ENCODE results near the gene DLGAP1. TPM values are rescaled to one million over a fixed set of nuclear protein-coding genes. Genes with fewer than 3 reads are reported as not detected.
"Not testable (repeated sequence)": the region's sequence is repeated elsewhere in the genome, so short reads cannot be mapped to it uniquely, and the experiment has no call there.

The DLGAP1 gene
- total RNA-seq, 4 donors from 2014 or later = 0.13 to 6.2 (median 0.53) TPM

GRCh38 chr18:3479978-3480509 is 975.1 kb downstream of the DLGAP1 start:
- no peak for DNase-seq
- in situ Hi-C loops (cut with MboI; ENCODE audit: low sequenced_read_pairs in 4 of 4) = no loop called here
- intact Hi-C loops (cut with DNase I; ENCODE audit: low total_unique reads) = no loop called here

GRCh38 chr18:3478262-3478978 is 976.7 kb downstream of the DLGAP1 start:
- Histone ChIP-seq H3K36me3 (no peaks in the 10 kb centered on the region), H3K27ac (no peak overlapping the region), H3K27me3 (no peaks in the 10 kb centered on the region), H3K4me3 (no peak overlapping the region), H3K9me3 (no peaks in the 10 kb centered on the region), H3K4me1 (no peaks in the 10 kb centered on the region)
- TF ChIP-seq POLR2A (IDR thresholded peaks at IDR 0.05) = no peak
- no peak for TF ChIP-seq CTCF (IDR thresholded peaks at IDR 0.05 in 4 of 5, conservative IDR thresholded peaks at IDR 0.05 in 1 of 5)
- DNase-seq = no peak
- in situ Hi-C loops (cut with MboI; ENCODE audit: low sequenced_read_pairs in 4 of 4) = no loop called here
- intact Hi-C loops (cut with DNase I; ENCODE audit: low total_unique reads) = no loop called here
- no peak for ATAC-seq

More at GRCh38 chr18:3479978-3480509, 975.1 kb downstream of the DLGAP1 start:
- ATAC-seq = no peak
- no peak overlapping the region for H3K27ac ChIP-seq
- H3K27me3 ChIP-seq = no peaks in the 10 kb centered on the region
- no peak overlapping the region for H3K4me3 ChIP-seq
- no peaks in the 10 kb centered on the region for H3K36me3 ChIP-seq
- no peaks in the 10 kb centered on the region for H3K4me1 ChIP-seq
- TF ChIP-seq POLR2A (IDR thresholded peaks at IDR 0.05) (no peak), CTCF (IDR thresholded peaks at IDR 0.05 in 4 of 5, conservative IDR thresholded peaks at IDR 0.05 in 1 of 5) (no peak)
- no peaks in the 10 kb centered on the region for H3K9me3 ChIP-seq

- Histone ChIP-seq H3K27me3 (no peaks in the 10 kb centered on the region), H3K4me3 (no peak overlapping the region), H3K36me3 (no peaks in the 10 kb centered on the region), H3K27ac (no peak overlapping the region), H3K4me1 (no peaks in the 10 kb centered on the region), H3K9me3 (no peaks in the 10 kb centered on the region)
- in situ Hi-C loops (cut with MboI; ENCODE audit: low sequenced_read_pairs in 4 of 4) (no loop called here), intact Hi-C loops (cut with DNase I; ENCODE audit: low total_unique reads) (no loop called here)
- DNase-seq (no peak), ATAC-seq (no peak)
- no peak for TF ChIP-seq CTCF (IDR thresholded peaks at IDR 0.05 in 4 of 5, conservative IDR thresholded peaks at IDR 0.05 in 1 of 5)
- TF ChIP-seq POLR2A (IDR thresholded peaks at IDR 0.05) = no peak
Measured at GRCh38 chr18:3472681-3473544, 982.2 kb downstream of the DLGAP1 start.

- H3K4me3 ChIP-seq; DNase-seq; H3K36me3 ChIP-seq; in situ Hi-C loops (cut with MboI; ENCODE audit: low sequenced_read_pairs in 4 of 4); intact Hi-C loops (cut with DNase I; ENCODE audit: low total_unique reads); H3K9me3 ChIP-seq; ATAC-seq; H3K4me1 ChIP-seq; H3K27ac ChIP-seq; H3K27me3 ChIP-seq: not testable (repeated sequence)
Measured at GRCh38 chr18:3472121-3472520, 983.0 kb downstream of the DLGAP1 start.

GRCh38 chr18:3471141-3471648 is 983.9 kb downstream of the DLGAP1 start:
- no peak for DNase-seq
- ATAC-seq = no peak
- intact Hi-C loops (cut with DNase I; ENCODE audit: low total_unique reads) = no loop called here
- Histone ChIP-seq H3K27ac (no peak overlapping the region), H3K36me3 (no peaks in the 10 kb centered on the region), H3K9me3 (no peaks in the 10 kb centered on the region), H3K4me3 (no peak overlapping the region), H3K27me3 (no peaks in the 10 kb centered on the region), H3K4me1 (no peaks in the 10 kb centered on the region)
- TF ChIP-seq CTCF (IDR thresholded peaks at IDR 0.05 in 4 of 5, conservative IDR thresholded peaks at IDR 0.05 in 1 of 5) (no peak), POLR2A (IDR thresholded peaks at IDR 0.05) (no peak)
- in situ Hi-C loops (cut with MboI; ENCODE audit: low sequenced_read_pairs in 4 of 4) = no loop called here
